Smooth muscle cell (in vitro differentiated cells): ENCODE results near the gene UBAP2L. TPM values are rescaled to one million over a fixed set of nuclear protein-coding genes. Genes with fewer than 3 reads are reported as not detected.
A peak's percentile ranks its signal among the peaks of the same experiment; 100 is the strongest.

Source experiments
- DNase-seq: peaks from one replicate; lab custom pipeline; 2025; ENCODE audit not compliant: unreplicated experiment; lab: John Stamatoyannopoulos, UW
- H2AFZ ChIP-seq: fragments of 200-600 bp; sonication (generic); 2 replicates; pipeline ENCODE4 v1.6.0; 2016; ENCODE audit warnings: antibody characterized with exemption, low read depth, mild to moderate bottlenecking
- H3F3A ChIP-seq: fragments of 200-600 bp; sonication (generic); 2 replicates; pipeline ENCODE4 v1.6.0; 2017; ENCODE audit warnings: antibody characterized with exemption, low read depth
- H3K27ac ChIP-seq: fragments of 200-600 bp; sonication (generic); 2 replicates; pipeline ENCODE4 v1.5.1; 2016; ENCODE audit warnings: low read depth, mild to moderate bottlenecking
- H3K27me3 ChIP-seq: fragments of 200-600 bp; sonication (generic); 2 replicates; pipeline ENCODE4 v1.6.1; 2016; ENCODE audit warnings: low read depth, mild to moderate bottlenecking
- H3K36me3 ChIP-seq: fragments of 200-600 bp; sonication (generic); 2 replicates; pipeline ENCODE4 v1.5.1; 2016; ENCODE audit warnings: low read depth
- H3K4me1 ChIP-seq: fragments of 200-600 bp; sonication (generic); 2 replicates; pipeline ENCODE4 v1.5.1; 2016; ENCODE audit warnings: low read depth
- H3K4me2 ChIP-seq: fragments of 200-600 bp; sonication (generic); 2 replicates; pipeline ENCODE4 v1.6.0; 2016; ENCODE audit warnings: mild to moderate bottlenecking
- H3K4me3 ChIP-seq: fragments of 200-600 bp; sonication (generic); 2 replicates; pipeline ENCODE4 v1.5.1; 2016; ENCODE audit warnings: mild to moderate bottlenecking
- H3K79me2 ChIP-seq: fragments of 200-600 bp; sonication (generic); 2 replicates; pipeline ENCODE4 v1.6.0; 2016; ENCODE audit warnings: low read depth, mild to moderate bottlenecking
- H3K9ac ChIP-seq: fragments of 200-600 bp; sonication (generic); 2 replicates; pipeline ENCODE4 v1.6.0; 2016; ENCODE audit warnings: low read depth
- H3K9me3 ChIP-seq: fragments of 200-600 bp; sonication (generic); replicated peaks from 2 replicates; pipeline ENCODE4 v1.5.1; 2016; ENCODE audit warnings: low read depth
- H4K20me1 ChIP-seq: fragments of 200-600 bp; sonication (generic); 2 replicates; pipeline ENCODE4 v1.6.0; 2016; ENCODE audit warnings: low read depth
- CTCF ChIP-seq: fragments of 200-600 bp; sonication (generic); IDR thresholded peaks from 2 replicates; pipeline ENCODE4 v1.5.1; 2017; ENCODE audit warnings: borderline replicate concordance, mild to moderate bottlenecking, antibody characterized with exemption; ENCODE audit not compliant: insufficient read depth, poor library complexity, severe bottlenecking
- WGBS: methylation state at CpG from one replicate; pipeline ENCODE4 v1.1.7; 2016; ENCODE audit warnings: low lambda C conversion rate; 5-methylcytosine and 5-hydroxymethylcytosine counted together
- polyA plus RNA-seq: library from polyadenylated mRNA; unstranded; fragments of >200 nt; fragmentation: Nextera tagmentation; extraction: Ambion mirVana; gene quantifications from 2 replicates; pipeline ENCODE4 v1.2.1, GENCODE V29; 2016
- total RNA-seq: library from RNA; depleted of rRNA; stranded (reverse); fragments of >200 nt; gene quantifications from 2 replicates; pipeline ENCODE4 v1.2.3, GENCODE V29; 2014

The UBAP2L gene
- total and polyA plus RNA-seq, 2 experiments from 2014 or later: 108 to 143 TPM

- H3K9me3 ChIP-seq: no peaks in the 10 kb centered on the region
- H3K4me2 ChIP-seq: no peak overlapping the region
- peak overlapping the region; percentile 77 for H3K27ac ChIP-seq
- TF ChIP-seq CTCF: no peak
- H3K79me2 ChIP-seq: no peaks in the 10 kb centered on the region
- peaks cover 40% of the 10 kb centered on the region for H4K20me1 ChIP-seq
- H3K36me3 ChIP-seq: peaks cover 6% of the 10 kb centered on the region
- no peak for DNase-seq
- no peak overlapping the region for H2AFZ ChIP-seq
- H3K4me3 ChIP-seq: no peak overlapping the region
- 83% methylated on average over 4 of the region's 4 CpGs for WGBS
- peaks cover 15% of the 10 kb centered on the region for H3F3A ChIP-seq
- H3K9ac ChIP-seq: no peak overlapping the region
- no peaks in the 10 kb centered on the region for H3K27me3 ChIP-seq
- no peaks in the 10 kb centered on the region for H3K4me1 ChIP-seq
Measured at GRCh38 chr1:154265586-154265985, 44.8 kb downstream of the UBAP2L start.

GRCh38 chr1:154270833-154271232 is 50.1 kb downstream of the UBAP2L start:
- no peak overlapping the region for H3K9ac ChIP-seq
- no peak for DNase-seq
- H3K27me3 ChIP-seq: no peaks in the 10 kb centered on the region
- peaks cover 6% of the 10 kb centered on the region for H3K79me2 ChIP-seq
- no peak overlapping the region for H3K4me3 ChIP-seq
- H4K20me1 ChIP-seq: no peaks in the 10 kb centered on the region
- H3K36me3 ChIP-seq: no peaks in the 10 kb centered on the region
- WGBS: 97% methylated on average over 5 of the region's 5 CpGs
- no peaks in the 10 kb centered on the region for H3K9me3 ChIP-seq
- H2AFZ ChIP-seq: no peak overlapping the region
- H3K4me1 ChIP-seq: peaks cover 6% of the 10 kb centered on the region
- H3F3A ChIP-seq: no peaks in the 10 kb centered on the region
- no peak overlapping the region for H3K4me2 ChIP-seq
- H3K27ac ChIP-seq: peak overlapping the region; percentile 74
- no peak for TF ChIP-seq CTCF

GRCh38 chr1:154272217-154272998 is 51.7 kb downstream of the UBAP2L start, which contains the start of gene HAX1:
Gene HAX1 (plus strand): TSS chr1:154272629. CDS start chr1:154272724, 95 bp downstream.
- Histone ChIP-seq H3K9ac (peak within 1 kb of the TSS; percentile 79), H3K4me3 (peak within 1 kb of the TSS; percentile 90), H3K27me3 (no peaks in the 10 kb centered on the region), H3K4me1 (peaks cover 6% of the 10 kb centered on the region), H3K9me3 (no peaks in the 10 kb centered on the region), H3F3A (no peaks in the 10 kb centered on the region), H3K79me2 (peaks cover 6% of the 10 kb centered on the region), H3K27ac (peak within 1 kb of the TSS; percentile 74), H2AFZ (peak within 1 kb of the TSS; percentile 88), H3K4me2 (peak within 1 kb of the TSS; percentile 92), H3K36me3 (no peaks in the 10 kb centered on the region), H4K20me1 (no peaks in the 10 kb centered on the region)
- under 1% methylated on average over 47 of the region's 47 CpGs for whole genome bisulfite sequencing
- TF ChIP-seq CTCF: peak; percentile 76
- DNase-seq: peak; percentile 85

GRCh38 chr1:154272999-154273563 is 52.3 kb downstream of the UBAP2L start:
- no peaks in the 10 kb centered on the region for H3K9me3 ChIP-seq
- H3K4me1 ChIP-seq: peaks cover 6% of the 10 kb centered on the region
- no peaks in the 10 kb centered on the region for H3K27me3 ChIP-seq
- peak overlapping the region; percentile 92 for H3K4me2 ChIP-seq
- TF ChIP-seq CTCF: no peak
- WGBS: 59% methylated on average over 13 of the region's 13 CpGs
- peak overlapping the region; percentile 79 for H3K9ac ChIP-seq
- DNase-seq: no peak
- peak overlapping the region; percentile 88 for H2AFZ ChIP-seq
- H3K79me2 ChIP-seq: peaks cover 6% of the 10 kb centered on the region
- H3K4me3 ChIP-seq: peak overlapping the region; percentile 90
- no peaks in the 10 kb centered on the region for H4K20me1 ChIP-seq
- no peaks in the 10 kb centered on the region for H3F3A ChIP-seq
- H3K36me3 ChIP-seq: no peaks in the 10 kb centered on the region
- H3K27ac ChIP-seq: peak overlapping the region; percentile 74
